Stimulated activated CD8-positive, alpha-beta memory T cell treated with anti-CD3 and anti-CD28 coated beads, Interleukin-12 subunit alpha, Interleukin-12 subunit beta, amount 100 ng/mL, for 24 hours (primary cell): ENCODE results near the gene NT5DC1.

Experiments
- DNase-seq: peaks from one replicate; pipeline ENCODE4 v3.0.0-alpha.2; 2020; ENCODE audit errors: extremely low read depth

NT5DC1 gene

GRCh38 chr6:116136933-116137340 lies 36.3 kb downstream of the NT5DC1 start:
- no peak for DNase-seq

GRCh38 chr6:116139917-116140316 lies 39.3 kb downstream of the NT5DC1 start:
- no peak for DNase-seq

- no peak for DNase-seq
Measured at GRCh38 chr6:116144605-116145004, 44.0 kb downstream of the NT5DC1 start.

- no peak for DNase-seq
Measured at GRCh38 chr6:116145803-116146675, 45.4 kb downstream of the NT5DC1 start.

GRCh38 chr6:116152620-116153019 lies 52.0 kb downstream of the NT5DC1 start:
- no peak for DNase-seq

GRCh38 chr6:116154887-116155286 lies 54.2 kb downstream of the NT5DC1 start:
- no peak for DNase-seq

GRCh38 chr6:116156405-116157326 lies 56.0 kb downstream of the NT5DC1 start:
- no peak for DNase-seq

- no peak for DNase-seq
Measured at GRCh38 chr6:116157391-116157790, 56.7 kb downstream of the NT5DC1 start.

- no peak for DNase-seq
Measured at GRCh38 chr6:116158641-116159040, 58.0 kb downstream of the NT5DC1 start.

GRCh38 chr6:116159782-116160524 lies 59.3 kb downstream of the NT5DC1 start:
- DNase-seq = no peak

GRCh38 chr6:116165596-116165995 lies 64.9 kb downstream of the NT5DC1 start:
- no peak for DNase-seq

- no peak for DNase-seq
Measured at GRCh38 chr6:116166369-116166768, 65.7 kb downstream of the NT5DC1 start.

- no peak for DNase-seq
Measured at GRCh38 chr6:116168148-116168547, 67.5 kb downstream of the NT5DC1 start.

GRCh38 chr6:116169880-116170279 lies 69.2 kb downstream of the NT5DC1 start:
- no peak for DNase-seq

GRCh38 chr6:116170358-116171057 lies 69.9 kb downstream of the NT5DC1 start:
- DNase-seq = no peak

GRCh38 chr6:116173928-116174327 lies 73.3 kb downstream of the NT5DC1 start:
- DNase-seq = no peak

GRCh38 chr6:116175344-116175743 lies 74.7 kb downstream of the NT5DC1 start:
- DNase-seq = no peak

GRCh38 chr6:116176596-116176995 lies 75.9 kb downstream of the NT5DC1 start:
- DNase-seq = no peak

GRCh38 chr6:116180375-116180774 lies 79.7 kb downstream of the NT5DC1 start:
- no peak for DNase-seq

GRCh38 chr6:116189472-116189871 lies 88.8 kb downstream of the NT5DC1 start:
- no peak for DNase-seq

- no peak for DNase-seq
Measured at GRCh38 chr6:116190550-116190949, 89.9 kb downstream of the NT5DC1 start.
